ENCODE results near the gene PON2.
A peak's percentile ranks its signal among the peaks of the same experiment; 100 is the strongest.

Gene PON2

DNA sequence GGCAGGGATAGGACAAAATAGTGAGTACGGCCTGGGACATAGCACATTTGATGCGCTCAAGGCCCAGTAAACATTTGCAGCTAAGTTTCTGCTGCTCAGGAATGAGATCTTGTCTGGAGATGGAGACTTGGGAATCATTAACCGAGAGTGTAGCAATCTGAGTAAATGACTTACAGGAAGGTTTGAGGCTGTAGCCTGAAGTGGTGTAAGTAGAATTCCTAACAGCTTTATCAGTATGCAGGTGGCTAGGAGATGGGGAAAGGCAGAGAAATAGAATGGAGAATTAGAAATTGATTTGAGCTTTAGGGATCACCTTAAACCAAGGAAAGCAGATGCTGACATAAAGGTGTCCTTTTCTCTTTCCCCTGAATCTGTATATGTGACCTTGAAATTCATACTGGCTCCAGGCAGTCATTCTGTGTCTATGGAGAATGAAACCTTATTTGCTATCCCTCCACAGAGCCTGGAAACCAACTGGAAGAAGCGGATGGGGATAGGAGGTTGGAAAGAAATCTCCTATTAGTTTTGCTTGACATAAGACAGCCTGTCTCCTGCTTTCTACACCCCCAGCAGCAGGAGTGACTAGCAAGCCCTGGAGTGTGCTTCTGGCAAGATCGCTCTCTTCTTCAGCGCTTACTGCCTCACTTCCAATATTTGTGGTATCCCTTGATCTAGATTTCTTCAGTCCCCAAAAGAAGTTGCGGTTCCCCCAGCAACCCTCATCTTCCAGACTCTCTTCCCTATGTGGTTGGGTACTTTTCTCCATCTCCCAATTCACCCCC lies 6.4 kb upstream of the PON2 start:
- peak; percentile 24 for DNase-seq

GRCh38 chr7:95440394-95441038 lies 5.7 kb upstream of the PON2 start:
- no peak for DNase-seq

- DNase-seq, result no peak
These were observed 1.6 kb upstream of the PON2 start for GRCh38 chr7:95436407-95436806.

DNA sequence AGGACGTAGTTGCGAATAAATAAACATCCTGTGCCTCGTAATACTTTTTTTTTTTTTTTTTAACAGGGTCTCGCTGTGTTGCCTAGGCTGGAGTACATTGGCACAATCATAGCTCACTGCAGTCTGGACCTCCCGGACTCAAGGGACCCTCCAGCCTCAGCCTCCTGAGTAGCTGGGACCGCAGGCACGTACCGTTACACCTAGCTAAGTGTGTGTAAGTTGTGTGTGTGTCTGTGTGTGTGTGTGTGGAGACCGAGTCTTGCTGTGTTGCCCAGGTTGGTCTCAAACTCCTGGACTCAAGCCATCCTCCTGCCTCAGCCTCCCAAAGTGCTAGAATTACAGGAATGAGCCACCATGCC lies 573 bp upstream of the PON2 start:
- no peak for DNase-seq

DNA sequence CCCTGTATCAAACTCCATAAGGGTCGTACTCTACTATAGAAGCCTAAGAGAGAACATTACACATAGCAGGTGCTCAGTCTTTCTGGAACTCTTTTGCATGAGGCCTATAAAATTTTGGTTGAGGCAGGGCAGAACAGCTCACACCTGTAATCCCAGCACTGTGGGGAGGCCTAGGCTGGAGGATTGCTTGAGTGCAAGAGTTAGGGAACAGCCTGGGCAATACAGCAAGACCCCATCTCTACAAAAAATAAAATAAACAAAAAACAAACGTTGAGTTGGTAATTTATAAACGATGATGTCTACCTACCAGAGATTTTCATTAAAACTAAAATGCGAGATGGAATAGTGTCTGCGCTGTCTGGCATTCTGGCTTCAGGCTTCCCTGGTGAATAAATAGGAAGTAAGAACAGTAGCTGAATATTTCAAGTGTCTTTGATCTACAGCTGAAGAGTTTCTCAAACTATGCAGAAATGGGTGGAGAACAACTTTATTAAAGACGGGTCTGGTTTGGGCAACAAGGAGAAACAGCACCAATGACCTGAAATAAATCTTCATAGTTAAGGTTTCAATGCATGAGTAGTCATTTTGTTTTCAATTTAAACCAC lies 774 bp downstream of the PON2 start:
- DNase-seq, result no peak

DNA sequence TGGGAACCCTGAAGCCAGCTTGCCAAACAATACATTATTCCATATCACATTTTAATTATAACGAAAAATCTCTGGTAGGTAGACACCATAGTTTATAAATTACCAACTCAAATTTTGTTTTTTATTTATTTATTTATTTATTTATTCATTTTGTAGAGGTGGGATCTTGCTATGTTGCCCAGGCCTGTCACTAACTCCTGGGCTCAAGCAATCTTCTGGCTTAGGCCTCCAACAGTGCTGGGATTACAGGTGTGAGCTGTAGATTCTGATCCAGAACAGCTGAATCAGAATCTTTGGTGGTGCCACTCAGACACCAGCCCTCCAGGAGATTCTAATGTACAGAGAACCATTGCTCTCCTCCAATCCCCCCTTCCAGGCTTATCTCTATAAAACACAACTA lies 1.7 kb downstream of the PON2 start:
- no peak for DNase-seq

GRCh38 chr7:95432606-95433005 lies 2.2 kb downstream of the PON2 start:
- no peak for DNase-seq

GRCh38 chr7:95430864-95431263 lies 4.0 kb downstream of the PON2 start:
- DNase-seq, result peak; percentile 20

DNA sequence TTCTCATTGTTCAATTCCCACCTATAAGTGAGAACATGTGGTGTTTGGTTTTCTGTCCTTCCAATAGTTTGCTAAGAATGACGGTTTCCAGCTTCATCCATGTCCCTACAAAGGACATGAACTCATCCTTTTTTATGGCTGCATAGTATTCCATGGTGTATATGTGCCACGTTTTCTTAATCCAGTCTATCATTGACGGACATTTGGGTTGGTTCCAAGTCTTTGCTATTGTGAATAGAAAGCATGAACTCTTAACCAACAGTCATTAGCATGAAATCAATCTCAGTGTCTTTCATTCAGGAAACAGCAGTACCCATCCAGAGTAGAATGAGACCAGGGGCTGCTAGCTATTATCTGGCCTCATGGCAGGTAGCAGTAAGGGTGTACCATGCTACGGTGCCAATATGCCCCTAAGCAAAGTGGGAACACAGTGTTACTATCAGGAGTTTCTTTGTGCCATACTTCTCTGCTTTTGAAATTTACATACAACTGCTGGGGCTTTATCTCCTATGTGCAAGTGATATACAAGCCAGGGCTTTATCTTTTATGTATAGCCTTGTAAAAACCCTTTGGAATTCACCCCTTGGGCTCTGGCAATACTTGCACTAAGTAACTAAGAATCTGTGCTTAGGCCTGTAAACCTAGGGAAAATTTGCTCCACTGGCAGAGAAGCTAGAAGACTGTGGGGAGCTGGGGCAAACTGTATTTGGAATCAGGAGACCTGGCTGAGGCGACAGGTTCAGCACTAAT lies 5.4 kb downstream of the PON2 start:
- no peak for DNase-seq

DNA sequence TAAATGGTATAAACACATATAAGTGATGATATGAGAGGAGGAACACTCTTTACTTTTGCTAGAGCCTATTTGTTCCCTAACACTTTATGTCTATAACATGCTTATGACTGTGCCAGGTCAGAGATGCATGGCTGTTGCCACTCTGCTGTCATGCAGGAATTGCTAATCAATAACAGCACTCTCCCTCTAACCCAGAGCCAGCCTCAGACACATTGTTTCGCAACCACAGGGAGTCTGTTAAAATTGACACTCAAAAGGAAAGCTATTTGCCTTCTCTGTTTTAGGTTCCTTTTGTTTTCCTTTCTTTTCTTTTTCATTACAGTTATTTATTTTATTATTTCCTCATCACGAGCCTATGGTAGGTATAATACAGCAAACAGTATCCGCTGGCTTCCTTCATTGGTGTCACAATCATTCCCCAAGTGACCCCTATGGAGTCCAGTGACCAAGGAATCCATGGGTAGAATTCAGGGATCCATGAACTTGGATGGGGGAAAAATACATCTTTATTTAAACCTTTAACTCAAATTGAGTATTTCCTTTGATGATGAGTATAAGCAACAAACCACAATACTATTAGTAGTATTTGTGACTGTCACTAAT lies 6.8 kb downstream of the PON2 start:
- no peak for DNase-seq

DNA sequence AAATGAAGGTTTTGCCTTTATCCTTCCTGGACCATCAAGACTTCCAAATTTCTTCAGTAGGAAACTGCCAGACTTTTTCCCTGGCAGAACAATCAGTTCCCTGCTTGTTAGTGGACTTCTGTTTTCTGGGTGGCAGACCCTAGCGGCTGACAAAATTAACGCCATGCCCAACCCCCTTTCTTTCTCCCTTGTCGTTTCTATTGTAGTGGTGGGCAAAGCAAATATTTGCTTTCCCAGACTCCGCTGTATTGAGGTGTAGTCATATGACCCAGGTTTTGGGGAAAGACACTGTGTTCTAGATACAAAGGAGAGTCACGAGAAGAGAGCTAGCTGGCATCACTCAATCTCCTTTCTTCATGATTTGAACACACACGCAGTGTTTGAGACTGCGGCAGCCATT lies 7.7 kb downstream of the PON2 start:
- DNase-seq, result no peak

GRCh38 chr7:95425694-95426093 lies 9.1 kb downstream of the PON2 start:
- DNase-seq, result no peak

DNA sequence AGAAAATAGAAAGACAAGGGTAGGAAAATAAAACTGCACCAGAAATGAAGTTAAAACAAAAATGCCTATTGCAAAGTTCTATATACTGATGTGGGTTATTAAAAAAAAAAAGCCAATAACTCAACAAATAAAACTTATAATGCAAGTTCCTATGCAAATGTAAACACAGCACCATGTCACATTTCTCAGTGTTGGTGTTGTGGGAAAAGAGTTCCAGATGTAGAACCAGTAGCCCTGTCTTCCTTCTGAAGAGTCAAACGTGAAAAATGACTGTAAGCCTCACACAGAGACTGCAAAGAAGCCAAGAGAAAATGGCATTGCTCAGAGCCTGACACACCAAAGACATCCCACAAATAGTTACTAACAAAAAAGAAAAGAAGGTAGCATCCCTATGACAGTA lies 10.1 kb downstream of the PON2 start:
- DNase-seq, result peak; percentile 40

- no peak for DNase-seq
These were observed 12.9 kb downstream of the PON2 start for GRCh38 chr7:95421847-95422444.

DNA sequence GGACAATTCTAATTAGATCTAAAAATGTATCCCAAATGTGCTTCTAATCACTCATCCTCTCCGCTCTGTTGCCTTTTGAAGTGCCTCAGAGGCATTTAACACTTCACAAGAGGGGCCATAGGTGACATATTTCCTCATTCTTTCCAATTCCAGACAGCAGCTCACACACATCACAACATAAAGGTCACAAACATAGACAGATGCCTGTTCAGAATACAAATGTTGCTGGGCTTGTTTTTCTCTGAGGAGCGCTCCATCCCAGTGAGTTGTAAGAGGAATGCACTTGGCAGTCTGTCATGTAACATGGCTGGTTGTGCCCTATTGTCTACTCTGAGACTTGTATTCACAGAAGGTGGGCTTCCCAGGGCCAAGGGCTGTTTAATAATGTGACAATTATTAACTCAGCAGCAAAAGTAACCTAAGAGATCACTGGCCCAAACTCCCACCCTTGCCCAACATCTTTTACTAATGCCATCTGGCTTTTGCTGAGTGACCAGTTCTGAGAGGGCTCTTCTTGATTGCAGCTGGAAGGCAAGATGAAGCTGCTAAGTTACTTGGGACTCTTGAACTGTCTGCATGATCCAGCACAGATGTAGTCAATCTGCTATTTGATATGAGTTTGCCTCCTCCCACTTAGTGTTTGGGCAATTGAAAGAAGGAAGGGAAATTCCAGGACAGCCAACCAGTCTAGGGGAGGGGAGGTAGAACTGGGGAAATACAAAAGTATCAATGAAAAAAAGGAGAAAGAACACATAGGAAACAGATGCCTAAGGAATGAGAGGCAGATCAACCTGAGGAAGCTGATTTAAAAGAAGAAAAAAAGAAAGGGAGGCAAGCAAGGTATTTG lies 13.6 kb downstream of the PON2 start:
- peak; percentile 43 for DNase-seq

DNA sequence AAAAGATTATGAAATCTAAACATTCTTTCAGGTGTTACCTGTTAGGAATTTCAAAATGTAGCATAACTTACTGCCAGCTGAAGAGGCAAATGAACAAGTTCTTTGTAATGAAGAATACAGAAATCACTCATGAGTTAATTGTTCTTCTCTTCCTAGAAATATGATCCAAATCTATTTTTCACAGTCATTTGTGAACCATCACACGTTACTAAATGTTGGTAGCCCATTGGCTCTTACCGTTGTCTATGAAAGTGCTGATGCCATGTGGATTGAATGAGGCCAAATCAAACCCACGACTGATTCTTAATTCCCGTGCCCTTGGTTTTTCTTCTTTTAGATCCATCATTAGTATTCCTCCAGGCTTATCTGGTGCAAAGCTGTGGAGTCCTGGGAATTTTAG lies 22.8 kb downstream of the PON2 start:
- DNase-seq, result no peak

GRCh38 chr7:95411666-95412065 lies 23.2 kb downstream of the PON2 start:
- DNase-seq, result no peak

DNA sequence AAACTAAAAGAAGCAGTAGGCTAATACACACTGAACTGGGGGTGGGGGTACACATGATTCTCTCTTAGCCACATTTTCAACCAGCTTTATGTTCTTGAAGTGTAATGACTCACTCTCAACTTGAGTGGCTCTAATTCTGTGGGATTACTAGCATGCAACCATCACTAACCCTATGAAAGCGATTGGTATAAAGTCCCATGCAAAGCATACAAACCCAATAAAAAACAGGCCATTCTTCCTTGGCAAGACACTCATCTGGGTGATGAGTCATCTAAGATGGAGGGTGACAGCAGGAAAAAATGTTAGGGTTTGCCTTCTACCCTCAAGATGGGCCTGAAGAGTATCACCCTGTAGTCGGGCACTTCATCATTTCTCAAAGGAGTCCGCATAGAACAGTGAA lies 23.8 kb downstream of the PON2 start:
- DNase-seq, result peak; percentile 32

GRCh38 chr7:95407751-95408150 lies 27.1 kb downstream of the PON2 start:
- DNase-seq, result no peak

GRCh38 chr7:95405800-95406199 lies 29.0 kb downstream of the PON2 start:
- DNase-seq, result no peak

GRCh38 chr7:95405208-95405607 lies 29.6 kb downstream of the PON2 start:
- no peak for DNase-seq

DNA sequence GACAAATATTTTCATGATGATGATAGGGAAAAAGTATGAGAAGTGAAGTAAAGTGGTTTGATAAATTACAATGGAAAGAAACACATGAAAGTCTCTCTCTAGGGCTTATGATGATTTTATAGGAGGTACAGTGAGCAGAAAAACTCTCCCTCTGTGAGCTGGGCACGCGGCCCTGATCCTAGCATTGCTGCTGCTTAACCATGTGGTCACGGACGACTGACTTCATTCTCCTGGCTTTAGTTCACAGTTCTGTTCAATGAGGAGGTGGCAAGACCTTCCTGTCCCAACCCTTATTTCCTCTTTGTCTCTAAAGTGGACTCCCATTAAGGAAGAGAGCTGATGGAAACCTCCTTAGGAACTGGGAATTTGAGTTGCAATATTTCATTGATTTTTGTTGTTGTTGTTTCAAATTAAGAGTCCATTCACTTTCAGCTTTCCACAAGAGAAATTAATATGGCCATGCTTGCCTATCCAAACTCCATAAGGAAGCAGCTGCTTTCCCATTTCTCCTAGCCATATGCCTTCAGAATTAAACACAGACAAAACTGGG lies 30.4 kb downstream of the PON2 start:
- no peak for DNase-seq

Measured in fibroblast of upper back skin (primary cell).